Skin epidermis (tissue), 12 donors: ENCODE results near the gene BICD2.

Source experiments
- H3K27ac ChIP-seq, 21 experiments: fragments of 200-600 bp; sonication (generic) in 11 of 21; one replicate each; pipeline ENCODE4 v1.5.0; 2020; ENCODE audit warnings: mild to moderate bottlenecking in 3 of 21, inconsistent platforms in 2 of 21, moderate library complexity in 2 of 21
- H3K4me3 ChIP-seq, 7 experiments: fragments of 200-600 bp; sonication (generic) in 2 of 7; one replicate each; pipeline ENCODE4 v1.5.0; 2020; ENCODE audit warnings: inconsistent platforms in 2 of 7, mild to moderate bottlenecking in 2 of 7, moderate library complexity in 1 of 7

BICD2 gene

DNA sequence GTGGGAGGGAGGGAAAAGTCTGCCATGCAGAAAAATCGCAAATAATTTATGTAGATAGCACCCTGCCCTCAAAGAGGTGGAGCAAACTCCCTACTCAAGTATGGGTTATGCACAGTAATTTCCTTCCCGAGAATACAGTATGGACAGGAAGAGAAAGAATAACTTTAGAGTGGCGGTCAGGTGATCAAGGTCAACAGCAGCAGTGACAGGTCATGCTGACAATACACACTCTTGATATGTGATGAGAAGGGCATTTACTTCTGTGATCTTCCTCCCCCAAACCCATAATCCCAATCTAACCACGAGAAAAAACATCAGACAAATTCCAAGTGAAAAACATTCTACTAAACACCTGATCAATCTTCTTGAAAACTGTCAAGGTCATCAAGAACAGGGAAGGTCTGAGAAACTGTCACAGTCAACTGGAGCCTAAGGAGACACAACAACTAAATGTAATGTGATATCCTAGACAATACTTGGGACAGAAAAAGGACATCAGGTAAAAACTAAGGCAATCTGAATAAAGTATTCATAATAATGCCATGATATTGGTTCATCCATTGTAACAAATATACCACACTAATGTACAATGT lies 11.7 kb downstream of the BICD2 start:
- Histone ChIP-seq H3K4me3 (no peak overlapping the region), H3K27ac (peak overlapping the region in 2 of 21 experiments; percentile 16 to 47)

DNA sequence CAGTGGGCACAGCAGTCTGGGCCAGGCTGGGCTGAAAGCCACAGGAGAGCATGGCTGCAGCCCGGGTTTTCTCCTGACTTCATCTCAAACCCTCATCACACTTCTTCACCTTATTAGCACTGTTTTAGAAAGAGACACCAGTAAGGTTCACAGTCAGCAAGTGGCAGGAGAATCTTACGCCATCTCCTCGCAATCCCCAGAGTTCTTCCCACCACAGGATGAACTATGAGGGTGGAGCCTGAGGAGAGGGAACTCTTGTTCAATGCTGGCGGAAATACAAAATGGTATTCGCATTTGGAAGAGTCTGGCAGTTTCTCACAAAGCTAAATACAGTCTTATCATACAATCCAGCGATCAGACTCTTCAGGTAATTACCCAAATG lies 14.7 kb downstream of the BICD2 start:
- no peak overlapping the region for H3K4me3 ChIP-seq
- peak overlapping the region in 16 of 21 experiments; percentile 12 to 78 (median 55) for H3K27ac ChIP-seq

DNA sequence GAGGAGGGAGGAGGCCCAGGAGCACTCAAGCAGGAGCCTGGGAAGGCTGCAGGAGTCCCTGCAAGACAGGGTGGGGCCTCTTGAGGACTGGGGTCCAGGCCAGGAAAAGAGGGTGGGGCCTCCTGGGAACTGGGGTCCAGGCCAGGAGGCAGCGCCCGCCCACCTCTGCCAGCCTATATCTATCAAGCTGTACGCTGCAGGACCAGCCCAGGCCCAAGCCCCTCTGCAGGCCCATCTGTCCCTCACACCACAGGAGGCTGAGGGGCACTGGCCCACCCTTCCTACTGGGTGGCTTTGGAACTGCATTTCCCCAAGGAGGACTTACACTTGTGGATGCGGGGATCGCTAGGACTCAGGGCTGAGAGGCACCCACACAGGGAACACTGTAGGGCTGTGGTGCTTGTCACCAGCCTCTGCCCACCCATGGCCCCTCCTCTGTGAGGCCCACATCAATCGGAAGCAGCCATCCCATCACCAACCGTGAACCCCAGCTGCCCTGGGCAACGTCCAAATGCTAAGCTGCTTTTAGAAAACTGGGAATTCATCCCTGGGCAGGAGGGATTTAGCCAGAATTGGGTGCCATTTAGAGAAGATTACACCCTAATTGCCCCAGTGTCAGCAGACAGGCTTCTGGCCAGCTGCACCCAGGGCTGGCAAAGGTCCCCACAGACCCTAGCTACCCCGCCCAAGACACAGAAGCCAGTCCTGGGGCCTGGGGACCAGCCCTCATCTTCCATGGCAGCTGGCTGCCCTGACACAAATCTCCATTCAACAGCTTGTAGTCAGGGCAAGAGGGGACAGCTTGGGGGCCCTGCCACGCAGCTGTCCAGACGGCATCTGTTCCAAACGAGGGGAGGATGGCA lies 15.3 kb downstream of the BICD2 start:
- peak overlapping the region in 16 of 21 experiments; percentile 12 to 78 (median 55) for H3K27ac ChIP-seq
- no peak overlapping the region for H3K4me3 ChIP-seq

DNA sequence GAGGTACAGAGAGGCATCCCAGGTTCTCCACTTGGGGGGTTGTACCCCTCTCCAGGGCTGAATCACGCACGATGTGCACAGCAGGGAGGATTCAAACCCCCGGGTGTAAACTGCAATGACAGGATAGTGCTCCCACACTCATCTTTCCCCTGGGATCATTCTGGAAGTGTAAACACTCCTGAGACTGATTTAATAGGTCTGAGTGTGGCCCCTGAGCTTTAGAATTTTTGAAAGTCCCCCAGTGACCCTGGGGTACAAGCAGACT lies 16.5 kb downstream of the BICD2 start:
- H3K27ac ChIP-seq = peak overlapping the region in 10 of 21 experiments; percentile 4 to 76 (median 44)

DNA sequence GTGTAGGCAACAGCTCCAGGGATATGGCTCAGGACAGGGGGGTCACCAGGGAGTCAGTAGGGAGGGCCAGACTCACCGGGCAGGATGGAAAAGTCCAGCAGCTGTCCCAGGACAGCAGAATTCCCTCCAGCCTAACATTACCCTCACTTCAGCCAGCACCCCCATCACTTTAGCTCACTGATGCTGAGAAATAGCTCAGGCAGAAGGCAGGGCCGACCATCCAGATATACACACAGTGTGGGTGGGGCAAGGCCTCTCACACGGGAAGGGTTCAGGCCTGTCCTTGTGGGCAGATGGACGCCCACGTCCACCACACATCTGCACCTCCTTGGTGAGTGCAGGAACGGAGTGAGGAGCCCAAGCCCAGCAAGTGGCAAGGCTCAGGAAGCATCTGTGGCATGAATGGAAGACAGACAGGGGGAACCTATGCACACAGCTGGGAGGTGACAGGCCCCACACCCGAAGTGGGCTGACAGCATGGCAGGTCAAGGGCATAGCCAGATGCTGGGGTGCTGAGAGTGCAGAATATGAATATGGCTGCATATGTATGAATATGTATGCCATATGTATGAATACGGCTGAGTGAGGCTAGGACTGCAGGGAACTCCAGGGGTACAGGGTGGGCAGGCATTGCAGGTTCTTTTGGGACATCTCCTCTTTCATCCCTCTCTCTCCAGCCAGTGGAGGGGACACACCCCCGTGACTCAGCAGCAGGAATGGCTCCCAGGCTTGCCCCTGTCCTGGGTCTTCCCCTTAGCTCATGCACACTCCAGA lies 17.0 kb downstream of the BICD2 start:
- Histone ChIP-seq H3K27ac (peak overlapping the region in 9 of 21 experiments; percentile 21 to 76 (median 32)), H3K4me3 (no peak overlapping the region)

More for the DNA sequence above, 16.5 kb downstream of the BICD2 start:
- no peak overlapping the region for H3K4me3 ChIP-seq

DNA sequence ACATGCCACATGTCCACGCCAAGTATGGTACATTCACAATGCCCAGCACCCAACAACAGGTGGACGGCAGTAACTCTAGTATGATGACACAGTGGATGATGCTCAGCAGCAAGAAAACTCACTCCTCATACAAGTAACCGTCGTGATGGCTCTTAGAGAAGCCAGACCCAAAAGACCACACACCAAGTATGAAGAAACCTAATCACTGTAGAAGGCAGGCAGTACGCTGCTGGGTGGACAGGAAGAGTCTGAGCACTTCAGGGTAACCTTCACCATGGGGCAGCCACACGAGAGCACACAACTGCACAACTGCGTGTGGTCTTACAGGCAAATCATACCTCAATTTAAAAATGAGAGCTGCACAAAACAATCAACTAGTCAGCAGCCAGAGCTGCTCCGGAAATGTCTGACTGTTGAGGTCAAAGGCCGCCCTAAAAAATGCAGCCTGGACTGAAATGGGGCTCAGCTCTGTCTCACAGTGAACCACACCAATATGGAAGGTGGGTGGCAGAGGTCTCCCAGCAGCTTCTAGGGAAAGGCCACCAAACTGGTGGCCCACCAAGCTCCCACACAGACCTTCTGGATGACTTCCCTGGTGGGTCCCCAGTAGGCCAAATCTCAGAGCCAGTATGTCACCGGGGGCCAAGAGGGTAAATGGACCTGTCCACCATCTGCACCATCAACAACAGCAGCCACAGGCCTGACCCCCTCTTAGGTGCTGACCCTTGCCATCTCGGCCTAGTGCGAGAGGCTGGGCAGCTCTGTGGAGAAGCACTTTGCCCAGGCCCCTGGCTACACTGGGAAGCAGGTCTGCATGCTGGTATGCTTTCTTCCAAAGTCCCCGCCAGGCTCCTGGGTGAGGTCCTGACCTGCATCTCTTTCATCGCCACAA lies 17.8 kb downstream of the BICD2 start:
- H3K27ac ChIP-seq = peak overlapping the region in 11 of 21 experiments; percentile 21 to 69 (median 32)
- H3K4me3 ChIP-seq = no peak overlapping the region

DNA sequence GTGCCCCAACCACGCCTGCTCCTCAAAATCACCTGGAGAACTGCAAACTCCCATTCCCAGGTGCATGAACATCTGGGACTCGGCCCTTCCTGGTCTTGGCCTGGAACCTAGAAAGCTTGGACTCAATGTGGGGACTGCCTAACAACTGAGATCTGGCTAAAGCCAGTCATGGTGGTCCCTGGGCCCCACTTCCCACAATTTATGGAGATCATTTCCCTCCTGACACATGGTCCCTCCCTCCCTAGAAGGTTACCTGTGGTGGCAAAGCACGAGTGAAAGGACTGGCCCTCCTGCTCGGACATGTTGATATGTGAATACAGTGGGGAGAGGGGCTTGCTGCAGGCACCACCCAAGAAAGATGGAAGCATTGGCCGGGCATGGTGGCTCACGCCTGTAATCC lies 18.8 kb downstream of the BICD2 start:
- H3K4me3 ChIP-seq = no peak overlapping the region

DNA sequence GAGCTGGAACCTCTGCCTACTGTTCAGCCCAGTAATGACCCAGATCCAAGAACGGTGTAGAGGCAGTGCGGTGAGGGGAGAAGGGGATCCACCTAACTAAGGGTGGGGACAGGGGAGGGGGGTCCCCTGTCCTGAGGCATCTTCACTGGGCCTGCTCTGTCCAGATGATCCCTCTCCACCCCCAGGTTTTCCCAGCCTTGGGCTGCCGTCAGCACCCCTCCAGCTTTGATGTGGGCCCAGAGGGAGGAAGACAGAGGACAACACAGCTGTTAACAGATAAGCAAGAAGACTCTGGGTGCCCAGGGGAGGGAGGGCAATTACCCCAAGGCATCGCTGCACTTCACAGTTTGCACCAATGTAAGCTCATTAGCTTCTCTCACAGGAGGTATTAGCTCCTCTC lies 19.3 kb downstream of the BICD2 start:
- peak overlapping the region in 4 of 21 experiments; percentile 8 to 49 (median 18) for H3K27ac ChIP-seq

More for the DNA sequence above, 18.8 kb downstream of the BICD2 start:
- H3K27ac ChIP-seq = peak overlapping the region in 2 of 21 experiments; percentile 8 to 11

DNA sequence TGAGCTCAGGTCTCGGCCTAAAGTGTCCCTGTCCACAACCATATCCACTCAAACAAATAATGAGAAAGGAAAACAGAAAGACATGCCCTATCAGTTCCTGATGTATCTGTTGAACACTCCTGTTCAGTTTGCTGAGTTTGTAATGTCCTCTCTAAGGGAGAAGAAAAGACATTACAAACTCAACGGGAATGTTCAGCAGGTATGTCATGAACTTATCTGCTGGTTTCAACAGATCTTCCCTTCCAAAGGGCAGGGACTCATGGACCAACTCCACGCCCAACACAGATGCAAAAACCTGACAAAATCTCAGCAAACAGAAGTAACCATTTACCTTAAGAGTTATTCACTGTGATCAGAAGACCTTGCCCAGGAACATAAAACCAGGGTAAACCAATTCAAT lies 23.7 kb downstream of the BICD2 start:
- peak overlapping the region in 19 of 21 experiments; percentile 19 to 82 (median 65) for H3K27ac ChIP-seq
- H3K4me3 ChIP-seq = no peak overlapping the region

More for the DNA sequence above, 19.3 kb downstream of the BICD2 start:
- no peak overlapping the region for H3K4me3 ChIP-seq

DNA sequence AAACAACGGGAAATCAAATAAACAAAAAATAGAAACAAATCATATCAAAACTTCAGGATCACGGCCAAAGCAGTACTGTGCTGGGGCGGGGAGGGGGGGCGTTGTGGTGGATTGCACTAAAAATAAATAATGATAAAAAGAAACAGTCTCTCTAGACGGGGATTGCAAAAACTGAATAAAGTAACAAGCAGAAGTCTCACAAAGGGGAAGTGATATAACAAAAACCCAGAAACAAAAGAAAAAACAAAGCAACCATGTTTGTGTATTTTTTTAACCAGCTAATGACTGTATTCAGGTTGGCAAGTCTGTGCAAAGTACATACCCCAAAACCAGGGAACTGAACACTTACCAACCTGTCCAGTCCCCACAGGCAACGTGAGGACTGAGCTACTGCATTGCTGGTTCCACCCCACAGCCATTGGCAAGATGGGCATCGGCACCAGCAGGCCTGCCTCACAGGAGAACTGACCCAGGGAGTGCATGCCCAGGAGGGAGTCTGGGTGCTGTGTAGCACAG lies 24.1 kb downstream of the BICD2 start:
- H3K4me3 ChIP-seq = no peak overlapping the region
- H3K27ac ChIP-seq = peak overlapping the region in 20 of 21 experiments; percentile 19 to 82 (median 64)

DNA sequence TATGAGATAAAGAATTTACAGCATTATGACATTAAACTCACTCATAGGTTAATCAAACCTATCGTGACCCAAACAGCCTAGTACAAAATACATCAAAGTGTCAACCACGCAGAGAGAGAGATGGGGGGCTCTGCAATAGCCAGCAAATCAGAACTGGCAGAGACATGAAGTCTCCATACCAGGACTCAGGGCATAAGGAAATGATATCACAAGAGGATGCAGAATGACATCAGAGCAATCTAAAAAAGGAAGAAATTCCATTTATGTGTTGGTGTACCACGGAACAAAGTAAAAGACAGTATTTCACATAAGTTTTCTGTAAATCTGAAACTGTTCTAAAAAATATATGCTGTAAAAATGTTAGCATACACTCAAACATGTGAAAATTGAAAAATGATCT lies 24.6 kb downstream of the BICD2 start:
- Histone ChIP-seq H3K27ac (peak overlapping the region in 20 of 21 experiments; percentile 34 to 82 (median 72)), H3K4me3 (no peak overlapping the region)

DNA sequence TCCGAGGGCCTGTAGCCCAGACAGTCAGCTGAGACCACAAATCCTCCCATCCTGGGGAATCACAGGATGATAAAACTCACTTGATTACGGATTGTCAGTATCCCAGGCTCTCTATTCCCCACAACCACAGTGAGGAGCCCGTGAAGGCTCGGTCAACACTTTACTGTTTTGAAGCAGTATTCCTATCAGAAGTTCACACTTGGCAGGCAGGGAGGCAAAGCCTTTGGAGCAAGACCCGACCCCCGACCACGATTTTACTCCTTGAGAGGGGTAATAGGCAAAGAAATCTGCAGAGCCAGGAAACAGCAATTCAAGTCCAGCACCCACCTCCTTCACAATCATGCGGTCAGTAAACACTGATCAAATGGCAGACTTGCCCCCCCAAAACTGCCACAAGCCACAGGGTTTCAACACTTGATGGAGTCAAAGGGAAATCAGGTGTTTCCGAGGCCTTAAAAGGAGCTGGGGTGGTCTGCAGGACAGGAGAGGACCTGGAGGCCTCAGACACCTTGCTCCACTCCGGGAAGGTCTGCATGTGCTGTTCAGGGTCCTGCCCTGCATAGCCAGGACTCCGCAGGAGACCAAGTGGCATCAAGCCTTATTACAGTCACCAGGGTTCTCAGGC lies 25.2 kb downstream of the BICD2 start:
- peak overlapping the region in 19 of 21 experiments; percentile 41 to 82 (median 72) for H3K27ac ChIP-seq

DNA sequence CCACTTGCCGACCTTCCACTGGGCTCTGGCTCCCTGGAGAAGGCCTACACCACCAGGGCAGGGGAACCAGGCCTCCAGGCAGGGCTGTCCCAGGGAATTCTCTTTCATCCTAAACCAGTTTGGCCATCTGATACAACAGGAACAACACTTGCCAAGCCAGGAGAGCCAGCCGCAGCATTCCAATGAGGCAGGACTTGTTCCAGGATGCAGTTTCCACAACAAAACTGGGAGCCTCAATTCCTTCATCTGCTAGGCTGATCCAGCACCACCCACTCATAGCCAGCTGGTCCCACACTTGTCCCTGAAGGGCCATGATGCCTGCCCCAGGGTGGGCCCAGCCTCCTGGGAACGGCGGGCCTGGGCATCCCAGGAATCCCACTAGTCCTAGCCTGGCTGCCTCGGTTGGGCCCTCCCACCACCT lies 26.0 kb downstream of the BICD2 start:
- peak overlapping the region in 19 of 21 experiments; percentile 41 to 82 (median 73) for H3K27ac ChIP-seq
- no peak overlapping the region for H3K4me3 ChIP-seq

More for the DNA sequence above, 25.2 kb downstream of the BICD2 start:
- H3K4me3 ChIP-seq = no peak overlapping the region

DNA sequence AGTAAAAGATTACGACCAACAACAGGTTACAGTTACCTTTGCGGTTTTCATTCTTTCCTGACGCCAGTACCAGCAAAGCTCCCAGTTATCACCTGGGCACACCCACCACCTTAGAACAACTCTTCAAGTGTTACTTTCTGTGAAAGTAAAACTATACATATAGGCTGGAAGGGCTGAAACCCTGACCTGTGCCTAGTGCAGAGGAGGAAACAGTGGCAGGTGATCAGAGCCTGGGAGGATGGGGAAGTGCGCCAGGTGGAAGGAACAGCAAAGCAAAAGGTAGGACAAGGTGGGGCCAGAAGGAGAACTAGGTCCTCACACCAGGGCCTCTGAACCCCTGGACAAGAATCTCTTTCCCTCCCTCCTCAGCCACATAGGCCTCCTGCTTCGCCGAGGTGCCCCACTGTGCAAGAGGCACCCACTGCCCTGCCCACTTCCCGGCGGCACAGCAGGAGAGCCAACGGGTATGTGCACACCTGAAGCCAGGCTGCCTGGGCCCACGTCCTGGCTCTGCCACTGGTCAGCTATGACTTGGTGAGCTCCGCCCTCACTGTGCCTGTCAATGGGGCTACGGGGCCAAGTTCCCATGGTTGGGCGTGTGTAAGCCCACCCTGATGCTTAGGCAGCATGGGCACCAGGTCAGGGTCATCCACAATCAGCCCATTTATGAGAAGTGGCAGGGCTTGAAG lies 26.9 kb downstream of the BICD2 start:
- no peak overlapping the region for H3K4me3 ChIP-seq
- peak overlapping the region in 20 of 21 experiments; percentile 12 to 82 (median 70) for H3K27ac ChIP-seq

DNA sequence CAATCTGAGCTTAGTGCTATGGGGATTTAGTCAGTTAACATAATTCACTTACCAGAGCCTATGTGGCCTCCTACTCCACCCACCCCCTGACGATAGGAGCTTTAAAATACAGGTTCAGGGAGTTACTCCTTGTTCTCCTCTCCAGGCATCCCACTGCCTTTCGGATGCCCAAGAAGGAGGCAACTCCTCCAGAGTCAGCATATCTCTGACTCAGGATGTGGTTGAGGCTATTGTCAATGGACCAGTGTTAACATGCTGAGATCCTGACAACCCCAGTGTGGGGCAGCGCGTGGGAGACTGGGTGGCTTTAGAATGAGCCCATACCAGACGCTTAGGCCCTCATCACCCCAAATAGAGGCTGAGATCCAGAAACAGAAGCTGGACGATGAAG lies 27.4 kb downstream of the BICD2 start:
- H3K27ac ChIP-seq = peak overlapping the region in 17 of 21 experiments; percentile 12 to 82 (median 72)
- H3K4me3 ChIP-seq = no peak overlapping the region

DNA sequence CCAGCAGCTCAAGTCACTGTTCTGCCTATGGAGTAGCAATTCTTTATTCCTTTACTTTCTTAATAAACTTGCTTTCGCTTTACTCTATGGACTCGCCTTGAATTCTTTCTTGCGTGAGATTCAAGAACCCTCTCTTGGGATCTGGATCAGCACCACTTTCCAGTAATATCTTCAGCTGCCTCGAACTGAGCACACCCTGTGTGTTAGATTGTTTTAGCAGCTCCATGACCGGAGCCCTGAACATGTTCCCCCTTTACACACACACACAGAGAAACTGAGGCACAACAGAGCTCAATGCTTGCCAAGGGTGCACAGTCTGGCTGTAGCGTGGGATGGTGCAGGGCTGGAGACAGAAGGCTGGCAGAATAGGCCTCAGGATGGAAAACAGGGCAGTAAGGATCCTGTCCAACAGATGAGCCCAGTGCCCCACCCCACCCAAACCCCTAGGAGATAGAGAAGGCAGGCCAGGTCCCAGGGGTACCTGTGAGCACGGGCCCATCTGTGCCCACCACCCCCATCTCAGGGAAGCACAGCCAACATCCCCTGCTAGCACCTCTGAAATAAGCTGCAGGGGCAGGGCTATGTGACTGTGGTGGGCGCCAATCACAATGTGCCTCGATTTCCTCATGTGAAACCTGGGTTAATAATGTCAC lies 27.9 kb downstream of the BICD2 start:
- H3K27ac ChIP-seq = peak overlapping the region in 14 of 21 experiments; percentile 10 to 82 (median 66)
- H3K4me3 ChIP-seq = no peak overlapping the region
